ENCODE results near the gene FAM216A. TPM values are rescaled to one million over a fixed set of nuclear protein-coding genes. Genes with fewer than 3 reads are reported as not detected.

The FAM216A gene
- total RNA-seq, 1 experiment from 2014 or later = 10.1 TPM

DNA sequence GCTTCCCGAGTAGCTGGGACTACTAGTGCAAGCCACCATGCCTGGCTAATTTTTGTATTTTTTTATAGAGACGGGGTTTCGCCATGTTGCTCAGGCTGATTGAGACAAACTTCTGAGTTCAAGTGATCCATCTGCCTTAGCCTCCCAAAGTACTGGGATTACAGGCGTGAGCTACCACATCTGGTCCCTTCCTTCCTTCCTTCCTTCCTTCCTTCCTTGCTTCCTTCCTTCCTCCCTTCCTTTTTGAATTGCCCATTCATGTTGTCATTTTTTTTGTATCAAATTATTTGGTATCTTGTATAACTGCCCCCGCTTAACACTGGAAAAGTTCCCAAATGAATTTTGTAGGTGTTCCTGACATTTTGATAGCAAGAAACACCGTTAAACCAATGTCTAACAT is 45.2 kb downstream of the FAM216A start:
- ATAC-seq = no peak
- Histone ChIP-seq H4K20me1 (ENCODE audit: insufficient read depth) (no peaks in the 10 kb centered on the region), H3K27ac (ENCODE audit: low read depth, low read length) (no peak overlapping the region), H2AFZ (ENCODE audit: low read depth, low read length, poor library complexity, severe bottlenecking) (no peak overlapping the region), H3K27me3 (ENCODE audit: insufficient read depth, low read length) (no peaks in the 10 kb centered on the region), H3K36me3 (ENCODE audit: control insufficient read depth in 1 of 2, insufficient read depth in 2 of 2, low read length in 2 of 2) (no peaks in the 10 kb centered on the region), H3K9me2 (ENCODE audit: insufficient read depth) (no peaks in the 10 kb centered on the region), H3K4me3 (replicated peaks in 1 of 2; ENCODE audit: low read depth in 1 of 2, low read length in 2 of 2) (no peak overlapping the region), H3K4me2 (ENCODE audit: low read length) (no peak overlapping the region), H3K4me1 (ENCODE audit: control insufficient read depth in 1 of 2, insufficient read depth in 2 of 2, low read length in 2 of 2) (peaks cover 0 to 7% of the 10 kb centered on the region in 2 experiments; a peak in 3 of 4 replicates), H3K9ac (ENCODE audit: low read length) (no peak overlapping the region), H3K9me3 (ENCODE audit: control insufficient read depth in 1 of 2, insufficient read depth in 1 of 2, low read depth in 1 of 2, low read length in 2 of 2) (no peaks in the 10 kb centered on the region), H3K79me2 (ENCODE audit: insufficient read depth, low read length) (no peaks in the 10 kb centered on the region)
- no peak for TF ChIP-seq ZNF274 (IDR thresholded peaks at IDR 0.05; ENCODE audit: low read depth, low read length)
- no peak for TF ChIP-seq SRF (IDR thresholded peaks at IDR 0.05; ENCODE audit: low read depth)
- TF ChIP-seq, protein P1, sequence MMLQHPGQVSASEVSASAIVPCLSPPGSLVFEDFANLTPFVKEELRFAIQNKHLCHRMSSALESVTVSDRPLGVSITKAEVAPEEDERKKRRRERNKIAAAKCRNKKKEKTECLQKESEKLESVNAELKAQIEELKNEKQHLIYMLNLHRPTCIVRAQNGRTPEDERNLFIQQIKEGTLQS (IDR thresholded peaks at IDR 0.05) = no peak
- POLR2A ChIA-PET = interaction anchor here (1.1 kb wide), 1 partner anchor 13 kb away, joined by 3 read pairs; no protein-coding TSS in a partner anchor
- intact Hi-C loops (cut with micrococcal nuclease) = loop anchor here (2.0 kb wide), 1 partner anchor 89 kb away; no protein-coding TSS in a partner anchor
- no peak for DNase-seq (ENCODE audit: low read depth, low spot score)
- BruUV-seq (replicated peaks) = no TSS peak
- RAD21 ChIA-PET (ENCODE audit: low non-redundant PET in 1 of 2, low total read pairs in 2 of 2, uncharacterized antibody in 2 of 2, unreplicated experiment in 2 of 2) = no interaction called here
- CTCF ChIA-PET = interaction anchor here (1.4 to 2.0 kb wide), 2 partner anchors 87 to 90 kb away, joined by 3 to 11 read pairs; no protein-coding TSS in a partner anchor

DNA sequence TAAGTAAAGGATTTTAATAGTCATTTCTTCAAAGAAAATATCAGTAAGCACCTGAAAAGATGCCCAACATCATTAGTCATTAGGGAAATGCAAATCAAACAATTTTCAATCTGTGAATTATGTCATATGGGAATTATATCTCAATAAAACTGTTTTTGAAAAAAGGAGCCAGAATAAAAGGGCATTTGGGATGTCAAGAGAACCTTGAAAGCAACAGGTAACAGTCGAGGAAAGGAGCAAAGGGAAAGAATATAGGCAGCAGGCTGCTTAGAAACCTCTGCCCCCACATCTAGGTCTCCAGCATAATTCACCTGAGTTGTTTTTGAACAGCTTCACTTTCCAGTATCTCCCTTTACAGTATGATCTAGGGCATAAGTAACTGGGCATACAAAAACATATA is 45.7 kb downstream of the FAM216A start:
- Histone ChIP-seq H3K9ac (ENCODE audit: low read length) (no peak overlapping the region), H3K4me2 (ENCODE audit: low read length) (no peak overlapping the region), H3K4me1 (ENCODE audit: control insufficient read depth in 1 of 2, insufficient read depth in 2 of 2, low read length in 2 of 2) (peaks cover 0 to 7% of the 10 kb centered on the region in 2 experiments; a peak in 3 of 4 replicates), H3K27ac (ENCODE audit: low read depth, low read length) (no peak overlapping the region), H3K9me2 (ENCODE audit: insufficient read depth) (no peaks in the 10 kb centered on the region), H2AFZ (ENCODE audit: low read depth, low read length, poor library complexity, severe bottlenecking) (no peak overlapping the region), H3K9me3 (ENCODE audit: control insufficient read depth in 1 of 2, insufficient read depth in 1 of 2, low read depth in 1 of 2, low read length in 2 of 2) (no peaks in the 10 kb centered on the region), H3K4me3 (replicated peaks in 1 of 2; ENCODE audit: low read depth in 1 of 2, low read length in 2 of 2) (no peak overlapping the region), H3K79me2 (ENCODE audit: insufficient read depth, low read length) (no peaks in the 10 kb centered on the region), H3K36me3 (ENCODE audit: control insufficient read depth in 1 of 2, insufficient read depth in 2 of 2, low read length in 2 of 2) (no peaks in the 10 kb centered on the region), H3K27me3 (ENCODE audit: insufficient read depth, low read length) (no peaks in the 10 kb centered on the region), H4K20me1 (ENCODE audit: insufficient read depth) (no peaks in the 10 kb centered on the region)
- ATAC-seq (no peak), DNase-seq (ENCODE audit: low read depth, low spot score) (no peak)
- TF ChIP-seq REST (IDR thresholded peaks at IDR 0.05; ENCODE audit: low read depth) = no peak
- TF ChIP-seq SIN3A (IDR thresholded peaks at IDR 0.05; ENCODE audit: low read depth) = no peak
- TF ChIP-seq POLR2A (IDR thresholded peaks at IDR 0.05; ENCODE audit: borderline replicate concordance, extremely low read depth, insufficient read depth, insufficient read length) = no peak
- no peak for TF ChIP-seq EZH2phosphoT487 (IDR thresholded peaks at IDR 0.05; ENCODE audit: borderline replicate concordance)
- no peak for TF ChIP-seq MAX (IDR thresholded peaks at IDR 0.05)
- TF ChIP-seq ZNF274 (IDR thresholded peaks at IDR 0.05; ENCODE audit: low read depth, low read length) = no peak
- no peak for TF ChIP-seq YY1 (IDR thresholded peaks at IDR 0.05; ENCODE audit: extremely low read depth, insufficient replicate concordance, low read depth, low read length)
- TF ChIP-seq EGR1 (IDR thresholded peaks at IDR 0.05; ENCODE audit: low read depth) = no peak
- TF ChIP-seq JUND (IDR thresholded peaks at IDR 0.05) = no peak
- no TSS peak for BruUV-seq (replicated peaks)
- intact Hi-C loops (cut with micrococcal nuclease) = no loop called here
- ChIA-PET POLR2A (no interaction called here), RAD21 (ENCODE audit: low non-redundant PET in 1 of 2, low total read pairs in 2 of 2, uncharacterized antibody in 2 of 2, unreplicated experiment in 2 of 2) (no interaction called here), CTCF (interaction anchor here (2.0 kb wide), 1 partner anchor 86 kb away, joined by 11 read pairs; no protein-coding TSS in a partner anchor)
